HepG2 (cell line): ENCODE results near the gene SPHK1. TPM values are rescaled to one million over a fixed set of nuclear protein-coding genes. Genes with fewer than 3 reads are reported as not detected.
A peak's percentile ranks its signal among the peaks of the same experiment; 100 is the strongest.

ENCODE experiments used
- ARID2 ChIP-seq: sonication (generic); formaldehyde crosslinking; IDR thresholded peaks from 2 replicates; pipeline ENCODE4 v1.8.1; 2022; ENCODE audit warnings: mild to moderate bottlenecking, missing genetic modification reagents, borderline replicate concordance
- ETV5 ChIP-seq: IDR thresholded peaks from 2 replicates; pipeline ENCODE4 v1.6.1; 2018; ENCODE audit warnings: missing biosample characterization, missing genetic modification reagents, inconsistent platforms, borderline replicate concordance
- FOSL1 ChIP-seq: sonication (generic); formaldehyde crosslinking; IDR thresholded peaks from 2 replicates; pipeline ENCODE4 v1.9.0; 2021; ENCODE audit warnings: missing genetic modification reagents, borderline replicate concordance
- HOXA7 ChIP-seq: sonication (generic); formaldehyde crosslinking; IDR thresholded peaks from 2 replicates; pipeline ENCODE4 v1.8.1; 2022; ENCODE audit warnings: mild to moderate bottlenecking, missing genetic modification reagents, moderate library complexity
- KAT8 ChIP-seq: IDR thresholded peaks from 2 replicates; pipeline ENCODE4 v1.6.1; 2016; ENCODE audit warnings: missing genetic modification reagents, missing compliant biosample characterization
- MXD1 ChIP-seq: sonication (generic); formaldehyde crosslinking; IDR thresholded peaks from 2 replicates; pipeline ENCODE4 v1.4.0; 2020; ENCODE audit warnings: mild to moderate bottlenecking, missing genetic modification reagents
- NCOA2 ChIP-seq: sonication (generic); formaldehyde crosslinking; IDR thresholded peaks from 2 replicates; pipeline ENCODE4 v1.8.0; 2022; ENCODE audit warnings: inconsistent platforms
- NRL ChIP-seq: sonication (generic); formaldehyde crosslinking; IDR thresholded peaks from 2 replicates; pipeline ENCODE4 v1.5.0; 2020; ENCODE audit warnings: missing genetic modification reagents, mild to moderate bottlenecking, moderate library complexity, borderline replicate concordance
- RARG ChIP-seq: sonication (generic); formaldehyde crosslinking; IDR thresholded peaks from 2 replicates; pipeline ENCODE4 v1.4.0; 2020; ENCODE audit warnings: low read depth, mild to moderate bottlenecking, missing genetic modification reagents
- SNAI1 ChIP-seq: sonication (generic); formaldehyde crosslinking; IDR thresholded peaks from 2 replicates; pipeline ENCODE4 v1.5.0; 2020; ENCODE audit warnings: mild to moderate bottlenecking, missing genetic modification reagents, borderline replicate concordance
- ZFP90 ChIP-seq: sonication (generic); formaldehyde crosslinking; IDR thresholded peaks from 2 replicates; pipeline ENCODE4 v1.8.0; 2022; ENCODE audit warnings: missing genetic modification reagents, mild to moderate bottlenecking, inconsistent platforms, borderline replicate concordance
- ZNF275 ChIP-seq: sonication (generic); formaldehyde crosslinking; IDR thresholded peaks from 2 replicates; pipeline ENCODE4 v1.8.0; 2022; ENCODE audit warnings: missing genetic modification reagents, mild to moderate bottlenecking, inconsistent platforms, borderline replicate concordance
- ZNF3 ChIP-seq: IDR thresholded peaks from 2 replicates; pipeline ENCODE4 v1.7.0; 2017; ENCODE audit warnings: inconsistent platforms
- ZNF367 ChIP-seq: sonication (generic); formaldehyde crosslinking; IDR thresholded peaks from 2 replicates; pipeline ENCODE4 v1.4.0; 2020; ENCODE audit warnings: missing genetic modification reagents, borderline replicate concordance
- ZNF430 ChIP-seq: sonication (generic); formaldehyde crosslinking; IDR thresholded peaks from 2 replicates; pipeline ENCODE4 v1.9.0; 2021; ENCODE audit warnings: mild to moderate bottlenecking, missing genetic modification reagents
- ZNF484 ChIP-seq: sonication (generic); formaldehyde crosslinking; IDR thresholded peaks from 2 replicates; pipeline ENCODE4 v1.5.1; 2020; ENCODE audit warnings: mild to moderate bottlenecking, low read depth, missing genetic modification reagents, borderline replicate concordance
- ZNF639 ChIP-seq: conservative IDR thresholded peaks from 2 replicates; pipeline ENCODE4 v1.6.1; 2018; ENCODE audit warnings: missing genetic modification reagents
- ZNF776 ChIP-seq: sonication (generic); formaldehyde crosslinking; IDR thresholded peaks from 2 replicates; pipeline ENCODE4 v1.4.0; 2020; ENCODE audit warnings: mild to moderate bottlenecking, missing genetic modification reagents
- ZSCAN12 ChIP-seq: sonication (generic); formaldehyde crosslinking; IDR thresholded peaks from 2 replicates; pipeline ENCODE4 v1.9.0; 2021; ENCODE audit warnings: mild to moderate bottlenecking, missing genetic modification reagents
- polyA plus RNA-seq, 8 experiments: library from polyadenylated mRNA; depleted of rRNA in 3 of 8; stranded (reverse) in 7 of 8; unstranded in 1 of 8; fragments of >200 nt; fragmentation: Illumina TruSeq in 4 of 8; extraction: Trizol in 4 of 8; gene quantifications; 2 replicates each; pipeline versions ENCODE4 v1.2.1 to v1.2.3, GENCODE V29; 2011 to 2016; ENCODE audit warnings: low read depth in 4 of 8, missing spikeins in 1 of 8, mixed read lengths in 1 of 8; ENCODE audit not compliant: insufficient read depth in 1 of 8
- total RNA-seq, 5 experiments: library from RNA; depleted of rRNA; stranded (reverse); fragments of >200 nt; fragmentation: Illumina TruSeq; extraction: Trizol; gene quantifications; 2 replicates each; pipeline ENCODE4 v1.2.3, GENCODE V29; 2016; ENCODE audit warnings: low read depth in 1 of 5
- TF ChIP-seq, protein P1 (sequence below): sonication (generic); formaldehyde crosslinking; IDR thresholded peaks from 2 replicates; pipeline ENCODE4 v1.4.0; 2020; ENCODE audit warnings: missing genetic modification reagents, borderline replicate concordance

SPHK1 gene
- total and polyA plus RNA-seq, 2 of the 13 experiments (the other 11 are each of a cell fraction or from before 2014, with no cell fraction given): 129 to 160 TPM

GRCh38 chr17:76353004-76353598 lies 31.3 kb upstream of the SPHK1 start (continued):
- TF ChIP-seq ETV5 (0 out of 2 replicates have a peak, but pooled peaks have one; percentile 9), ZNF367 (CRISPR knock-in tag) (no peak), SNAI1 (CRISPR knock-in tag) (0 out of 2 replicates have a peak, but pooled peaks have one; percentile 30), ZNF430 (CRISPR knock-in tag) (peak; percentile 2; the same call in 1 of the 2 replicates), ZSCAN12 (no peak), ARID2 (CRISPR knock-in tag) (peak; percentile 36; the same call in 1 of the 2 replicates), NCOA2 (CRISPR knock-in tag) (no peak), ZNF484 (CRISPR knock-in tag) (peak; percentile 30; the same call in 1 of the 2 replicates), ZNF3 (no peak), FOSL1 (CRISPR knock-in tag) (no peak), ZNF776 (CRISPR knock-in tag) (peak; percentile 5), ZNF639 (no peak), MXD1 (CRISPR knock-in tag) (peak; percentile 19; the same call in 1 of the 2 replicates), HOXA7 (CRISPR knock-in tag) (no peak), ZFP90 (peak; percentile 8; the same call in 1 of the 2 replicates), ZNF275 (peak; percentile 39; the same call in 1 of the 2 replicates), RARG (CRISPR knock-in tag) (0 out of 2 replicates have a peak, but pooled peaks have one; percentile 67), KAT8 (CRISPR knock-in tag) (no peak), NRL (CRISPR knock-in tag) (0 out of 2 replicates have a peak, but pooled peaks have one; percentile 41)
- TF ChIP-seq, protein P1, sequence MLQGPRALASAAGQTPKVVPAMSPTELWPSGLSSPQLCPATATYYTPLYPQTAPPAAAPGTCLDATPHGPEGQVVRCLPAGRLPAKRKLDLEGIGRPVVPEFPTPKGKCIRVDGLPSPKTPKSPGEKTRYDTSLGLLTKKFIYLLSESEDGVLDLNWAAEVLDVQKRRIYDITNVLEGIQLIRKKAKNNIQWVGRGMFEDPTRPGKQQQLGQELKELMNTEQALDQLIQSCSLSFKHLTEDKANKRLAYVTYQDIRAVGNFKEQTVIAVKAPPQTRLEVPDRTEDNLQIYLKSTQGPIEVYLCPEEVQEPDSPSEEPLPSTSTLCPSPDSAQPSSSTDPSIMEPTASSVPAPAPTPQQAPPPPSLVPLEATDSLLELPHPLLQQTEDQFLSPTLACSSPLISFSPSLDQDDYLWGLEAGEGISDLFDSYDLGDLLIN (CRISPR knock-in tag): no peak
